Peyer's patch (tissue), 4 donors: Measurements from ENCODE around the gene NOTCH4. TPM values are rescaled to one million over a fixed set of nuclear protein-coding genes. Genes with fewer than 3 reads are reported as not detected.

ENCODE experiments used
- DNase-seq, 3 donors: peaks; one replicate each; pipeline ENCODE4 v3.0.0-alpha.2; 2017 to 2019
- H3K27ac ChIP-seq, 4 donors: fragments of 200-600 bp; sonication (generic); one replicate each; pipeline ENCODE4 v1.5.1; 2016 to 2019
- H3K27me3 ChIP-seq, 2 donors: fragments of 200-600 bp; sonication (generic); one replicate each; pipeline ENCODE4 v1.5.1; 2019
- H3K36me3 ChIP-seq, 3 donors: fragments of 200-600 bp; sonication (generic); one replicate each; pipeline ENCODE4 v1.5.1; 2016 to 2019
- H3K4me1 ChIP-seq, 4 donors: fragments of 200-600 bp; sonication (generic); one replicate each; pipeline ENCODE4 v1.5.1; 2016 to 2019
- H3K4me3 ChIP-seq, 4 donors: fragments of 200-600 bp; sonication (generic); 1 replicate in 3 of 4; 2 replicates in 1 of 4; pipeline ENCODE4 v1.5.1; 2016 to 2019; ENCODE audit warnings: mild to moderate bottlenecking in 1 of 4
- H3K9me3 ChIP-seq, 4 donors: fragments of 200-600 bp; sonication (generic); one replicate each; pipeline ENCODE4 v1.5.1; 2016 to 2019; ENCODE audit warnings: mild to moderate bottlenecking in 1 of 4
- POLR2A ChIP-seq, 2 donors: fragments of 450-650 bp; IDR thresholded peaks; one replicate each; pipeline ENCODE4 v1.5.1; 2017; ENCODE audit warnings: antibody characterized with exemption in 2 of 2, mild to moderate bottlenecking in 2 of 2, moderate library complexity in 2 of 2
- total RNA-seq, 4 donors: library from RNA; depleted of rRNA; stranded (reverse); fragments of >200 nt; gene quantifications; one replicate each; pipeline ENCODE4 v1.1.0, GENCODE V29; 2016
- TF ChIP-seq, protein P1 (sequence below), 6 experiments: fragments of 450-650 bp in 4 of 6; fragments of 200-600 bp in 2 of 6; sonication (generic) in 1 of 6; IDR thresholded peaks; one replicate each; pipeline ENCODE4 v1.5.1; 2017 to 2019; ENCODE audit warnings: antibody characterized with exemption in 6 of 6, mild to moderate bottlenecking in 3 of 6, moderate library complexity in 1 of 6

The NOTCH4 gene
- total RNA-seq, 4 donors from 2014 or later, result 1.8 to 50.3 (median 8.9) TPM

DNA sequence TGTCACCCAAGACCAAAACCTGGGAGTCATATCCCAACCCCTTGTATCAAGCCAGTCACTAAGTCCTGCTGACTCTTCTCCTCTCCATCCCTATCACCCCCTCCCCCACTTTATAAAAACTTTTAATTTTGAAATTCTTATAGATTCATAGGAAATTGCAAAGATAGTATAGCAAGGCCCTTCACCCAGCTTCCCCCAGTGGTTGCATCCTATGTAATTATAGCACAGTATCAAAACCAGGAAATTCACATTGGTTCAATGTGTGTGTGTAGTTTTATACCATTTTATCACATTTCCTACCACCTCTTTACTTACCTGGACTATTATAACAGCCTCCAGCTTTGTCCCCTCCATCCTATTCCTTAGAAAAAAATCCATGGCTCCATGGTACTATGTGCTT lies 65.8 kb downstream of the NOTCH4 start:
- no peaks in the 10 kb centered on the region for H3K27me3 ChIP-seq
- H3K4me1 ChIP-seq, result peaks cover 0 to 15% (median 5%) of the 10 kb centered on the region in 4 donors
- no peaks in the 10 kb centered on the region for H3K9me3 ChIP-seq
- no peak overlapping the region for H3K27ac ChIP-seq
- TF ChIP-seq, protein P1, sequence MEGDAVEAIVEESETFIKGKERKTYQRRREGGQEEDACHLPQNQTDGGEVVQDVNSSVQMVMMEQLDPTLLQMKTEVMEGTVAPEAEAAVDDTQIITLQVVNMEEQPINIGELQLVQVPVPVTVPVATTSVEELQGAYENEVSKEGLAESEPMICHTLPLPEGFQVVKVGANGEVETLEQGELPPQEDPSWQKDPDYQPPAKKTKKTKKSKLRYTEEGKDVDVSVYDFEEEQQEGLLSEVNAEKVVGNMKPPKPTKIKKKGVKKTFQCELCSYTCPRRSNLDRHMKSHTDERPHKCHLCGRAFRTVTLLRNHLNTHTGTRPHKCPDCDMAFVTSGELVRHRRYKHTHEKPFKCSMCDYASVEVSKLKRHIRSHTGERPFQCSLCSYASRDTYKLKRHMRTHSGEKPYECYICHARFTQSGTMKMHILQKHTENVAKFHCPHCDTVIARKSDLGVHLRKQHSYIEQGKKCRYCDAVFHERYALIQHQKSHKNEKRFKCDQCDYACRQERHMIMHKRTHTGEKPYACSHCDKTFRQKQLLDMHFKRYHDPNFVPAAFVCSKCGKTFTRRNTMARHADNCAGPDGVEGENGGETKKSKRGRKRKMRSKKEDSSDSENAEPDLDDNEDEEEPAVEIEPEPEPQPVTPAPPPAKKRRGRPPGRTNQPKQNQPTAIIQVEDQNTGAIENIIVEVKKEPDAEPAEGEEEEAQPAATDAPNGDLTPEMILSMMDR (IDR thresholded peaks at IDR 0.05), result no peak
- TF ChIP-seq POLR2A (IDR thresholded peaks at IDR 0.05), result no peak
- H3K4me3 ChIP-seq, result no peak overlapping the region
- DNase-seq, result no peak
- peaks cover 0 to 51% (median 0%) of the 10 kb centered on the region in 3 donors for H3K36me3 ChIP-seq

DNA sequence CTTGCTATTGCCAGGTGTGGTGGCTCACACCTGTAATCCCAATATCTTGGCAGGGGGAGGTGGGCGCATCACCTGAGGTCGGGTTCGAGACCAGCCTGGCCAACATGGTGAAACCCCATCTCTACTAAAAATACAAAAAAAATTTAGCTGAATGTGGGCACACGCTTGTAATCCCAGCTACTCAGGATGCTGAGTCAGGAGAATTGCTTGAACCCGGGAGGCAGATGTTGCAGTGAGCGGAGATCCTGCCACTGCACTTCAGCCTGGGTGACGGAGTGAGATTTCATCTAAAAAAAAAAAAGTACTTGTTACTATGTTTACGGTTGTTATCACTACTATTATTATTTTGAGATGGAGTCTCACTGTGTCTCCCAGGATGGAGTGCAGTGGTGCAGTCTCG lies 67.0 kb downstream of the NOTCH4 start:
- peaks cover 0 to 44% (median 0%) of the 10 kb centered on the region in 3 donors for H3K36me3 ChIP-seq
- H3K9me3 ChIP-seq, result no peaks in the 10 kb centered on the region
- H3K4me1 ChIP-seq, result peaks cover 0 to 27% (median 5%) of the 10 kb centered on the region in 4 donors
- H3K27ac ChIP-seq, result no peak overlapping the region
- TF ChIP-seq POLR2A (IDR thresholded peaks at IDR 0.05), result no peak
- TF ChIP-seq, protein P1 (IDR thresholded peaks at IDR 0.05), result no peak
- no peak overlapping the region for H3K4me3 ChIP-seq
- H3K27me3 ChIP-seq, result no peaks in the 10 kb centered on the region
- DNase-seq, result no peak

DNA sequence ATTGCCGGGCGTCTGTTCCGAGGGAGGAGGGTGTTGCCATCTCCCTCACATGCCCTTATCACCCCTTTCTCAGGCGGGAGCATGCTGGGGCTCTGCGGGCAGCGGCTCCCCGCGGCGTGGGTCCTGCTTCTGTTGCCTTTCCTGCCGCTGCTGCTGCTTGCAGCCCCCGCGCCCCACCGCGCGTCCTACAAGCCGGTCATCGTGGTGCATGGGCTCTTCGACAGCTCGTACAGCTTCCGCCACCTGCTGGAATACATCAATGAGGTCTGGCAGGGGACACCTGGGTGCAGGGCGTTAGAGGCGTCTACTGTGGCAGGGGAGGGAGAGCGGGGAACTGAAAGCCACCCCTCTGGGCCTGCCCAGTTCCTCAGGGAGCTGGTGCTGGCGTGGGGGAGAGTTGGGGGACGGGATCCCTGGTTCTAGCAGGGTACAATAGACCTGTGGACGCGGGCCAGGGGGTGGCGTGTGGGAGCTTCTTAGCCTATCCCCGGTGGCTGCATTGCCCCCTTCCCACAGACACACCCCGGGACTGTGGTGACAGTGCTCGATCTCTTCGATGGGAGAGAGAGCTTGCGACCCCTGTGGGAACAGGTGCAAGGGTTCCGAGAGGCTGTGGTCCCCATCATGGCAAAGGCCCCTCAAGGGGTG lies 69.2 kb downstream of the NOTCH4 start:
- peaks cover 0 to 30% (median 5%) of the 10 kb centered on the region in 4 donors for H3K4me1 ChIP-seq

DNA sequence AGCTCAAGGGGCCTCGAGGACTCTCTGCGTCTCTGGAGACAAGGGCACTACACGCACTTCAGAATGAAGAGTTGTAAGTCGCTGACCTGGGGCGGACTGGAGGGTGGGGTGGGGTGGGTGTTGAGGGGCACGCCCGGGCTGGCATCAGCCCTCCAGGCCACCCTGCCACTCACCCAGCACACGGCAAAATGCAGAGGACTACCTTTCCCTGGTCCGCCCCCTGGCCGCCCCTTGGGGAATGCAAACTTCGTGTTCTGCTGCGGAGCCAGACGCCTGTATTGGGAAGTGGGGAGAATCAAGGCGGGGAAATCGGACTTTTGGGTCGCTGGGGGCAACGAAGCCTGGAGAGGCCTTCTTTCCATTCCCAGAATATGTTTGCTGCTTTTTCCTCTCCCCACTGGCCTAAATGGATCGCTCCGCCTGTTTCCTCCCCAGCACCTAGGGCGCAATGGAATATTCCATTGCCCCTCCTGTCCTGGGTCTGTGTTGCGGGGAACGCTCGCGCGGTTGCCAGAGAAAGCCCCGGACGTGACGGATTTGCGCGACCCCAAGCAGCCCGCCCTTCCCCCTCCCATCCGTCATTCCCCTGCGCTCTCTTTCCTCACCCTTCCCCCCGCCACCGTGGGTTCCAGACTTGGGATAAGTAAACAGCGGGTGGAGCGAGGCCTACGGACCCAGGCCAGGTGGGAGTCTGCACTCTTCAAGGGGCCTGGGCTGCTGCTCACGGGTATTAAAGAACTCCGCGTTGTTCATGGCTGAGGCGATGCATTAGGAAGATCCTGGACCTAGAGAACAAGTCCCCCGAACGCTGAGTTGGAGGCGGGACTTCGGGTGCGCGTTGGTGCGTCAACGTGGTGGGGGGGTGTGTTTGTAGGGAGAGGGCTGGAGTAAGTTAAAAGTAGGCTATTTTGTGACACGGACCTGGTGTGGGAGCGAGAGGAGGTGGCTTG lies 70.0 kb downstream of the NOTCH4 start, which contains the start of gene PPT2:
Gene PPT2, plus strand, starts transcription at position 578 of the 950 bp plus-strand sequence. CDS start 454 bp downstream, outside the sequence.
- peak within 1 kb of the TSS; percentile 72 to 85 (median 78) for H3K27ac ChIP-seq
- H3K9me3 ChIP-seq, result no peaks in the 10 kb centered on the region
- TF ChIP-seq, protein P1 (IDR thresholded peaks at IDR 0.05), result peak in 2 of 6 experiments; percentile 24 to 31
- TF ChIP-seq POLR2A (IDR thresholded peaks at IDR 0.05), result peak in 1 of 2 donors; percentile 20
- H3K27me3 ChIP-seq, result no peaks in the 10 kb centered on the region
- H3K36me3 ChIP-seq, result peaks cover 0 to 30% (median 0%) of the 10 kb centered on the region in 3 donors
- DNase-seq, result peak; percentile 73 to 90 (median 81)
- H3K4me3 ChIP-seq, result peak within 1 kb of the TSS; percentile 50 to 74 (median 69)
- H3K4me1 ChIP-seq, result peaks cover 0 to 30% (median 5%) of the 10 kb centered on the region in 4 donors

More for the DNA sequence above, 69.2 kb downstream of the NOTCH4 start:
- Histone ChIP-seq H3K36me3 (peaks cover 0 to 34% (median 0%) of the 10 kb centered on the region in 3 donors), H3K27me3 (no peaks in the 10 kb centered on the region), H3K9me3 (no peaks in the 10 kb centered on the region), H3K27ac (peak overlapping the region; percentile 72 to 85 (median 78)), H3K4me3 (peak overlapping the region; percentile 50 to 74 (median 69))
- DNase-seq, result peak; percentile 78 to 90 (median 81)
- TF ChIP-seq POLR2A (IDR thresholded peaks at IDR 0.05), result no peak
- TF ChIP-seq, protein P1 (IDR thresholded peaks at IDR 0.05), result peak; percentile 52 to 84 (median 65)

DNA sequence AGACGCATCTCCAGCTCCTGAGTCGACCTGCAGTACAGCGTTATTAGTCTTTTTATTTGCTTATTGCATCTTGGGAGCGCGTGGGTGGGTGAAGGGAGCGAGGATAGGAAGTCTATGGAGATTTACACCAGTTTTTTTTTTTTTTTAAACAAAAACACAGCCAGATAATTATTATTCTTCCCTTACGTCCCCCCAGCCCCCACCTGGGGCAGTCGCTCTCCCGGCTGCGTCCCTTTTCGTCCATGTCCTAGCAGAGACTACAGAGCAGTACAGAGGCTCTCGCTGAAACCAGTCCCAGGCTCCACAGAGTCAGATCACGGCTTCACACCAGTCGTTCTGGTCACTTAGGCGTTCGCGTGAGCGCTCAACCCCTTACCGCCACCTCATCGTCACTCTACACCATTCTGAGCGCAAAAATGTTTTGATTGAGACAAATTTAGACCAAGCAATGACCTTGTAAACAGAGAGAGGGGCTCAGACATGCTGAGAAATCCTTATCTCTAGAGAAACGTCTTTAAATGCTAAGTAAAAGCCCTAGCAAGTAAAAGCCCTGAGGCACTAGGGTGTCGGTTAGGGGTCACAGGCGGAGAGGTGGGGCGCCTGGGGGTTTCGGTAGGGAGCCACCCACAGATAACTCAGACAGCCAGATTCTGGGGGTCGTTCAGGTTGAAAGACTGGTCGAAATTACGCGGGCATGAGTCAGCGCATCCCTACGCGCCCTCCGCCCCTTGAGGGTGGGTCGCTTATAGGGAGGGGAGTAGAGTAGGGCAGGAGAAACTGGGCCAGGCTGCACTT lies 70.9 kb downstream of the NOTCH4 start:
- no peak for DNase-seq
- peaks cover 0 to 30% (median 5%) of the 10 kb centered on the region in 4 donors for H3K4me1 ChIP-seq
- H3K27ac ChIP-seq, result peak overlapping the region; percentile 72 to 85 (median 78)

More for the DNA sequence above, 70.9 kb downstream of the NOTCH4 start:
- H3K27me3 ChIP-seq, result no peaks in the 10 kb centered on the region
- peaks cover 0 to 21% (median 0%) of the 10 kb centered on the region in 3 donors for H3K36me3 ChIP-seq
- H3K4me3 ChIP-seq, result peak overlapping the region; percentile 50 to 74 (median 69)
- TF ChIP-seq, protein P1 (IDR thresholded peaks at IDR 0.05), result no peak
- no peak for TF ChIP-seq POLR2A (IDR thresholded peaks at IDR 0.05)
- no peaks in the 10 kb centered on the region for H3K9me3 ChIP-seq
